HG02884 (cell line): ENCODE results near the gene ACKR2.
A peak's percentile ranks its signal among the peaks of the same experiment; 100 is the strongest.
"Not testable (repeated sequence)": the region's sequence is repeated elsewhere in the genome, so short reads cannot be mapped to it uniquely, and the experiment has no call there.

Experiments
- ATAC-seq: cut with Tn5 transposase; IDR thresholded peaks from one replicate; pipeline ENCODE4 v1.9.1; 2021; ENCODE audit warnings: mild to moderate bottlenecking, moderate library complexity; ENCODE audit not compliant: unreplicated experiment

The ACKR2 gene

DNA sequence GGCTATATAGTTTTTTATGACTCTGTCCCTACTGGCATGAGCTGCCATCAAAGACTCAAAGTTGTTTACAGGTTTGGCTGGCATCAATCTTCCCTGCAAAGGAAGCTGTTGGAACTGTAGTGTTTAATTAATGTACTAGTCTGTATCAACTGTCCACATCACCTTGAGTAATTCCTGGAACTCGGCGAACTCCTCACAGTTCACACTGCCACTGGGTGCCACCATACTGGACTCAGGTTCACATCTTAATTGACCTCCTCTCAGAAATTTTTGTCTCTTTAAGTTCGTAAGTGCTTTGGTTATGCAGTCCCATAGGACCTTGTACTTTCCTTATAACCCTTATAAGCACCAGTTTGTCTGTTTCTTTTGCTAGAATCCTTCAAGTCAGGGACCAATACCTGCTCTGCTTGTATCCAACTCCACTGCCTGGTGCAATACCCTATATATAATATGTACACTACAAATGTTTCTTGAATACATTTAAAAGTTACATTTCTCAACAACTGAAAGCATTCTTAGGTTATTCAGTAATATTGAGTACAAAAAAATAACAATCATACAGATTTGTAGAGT lies 8.1 kb upstream of the ACKR2 start:
- no peak for ATAC-seq

- ATAC-seq: no peak
These were observed 7.5 kb upstream of the ACKR2 start for GRCh38 chr3:42801784-42802183.

GRCh38 chr3:42802876-42803413 lies 6.3 kb upstream of the ACKR2 start:
- ATAC-seq: no peak

- ATAC-seq: peak; percentile 13
These were observed 5.7 kb upstream of the ACKR2 start for GRCh38 chr3:42803414-42804105.

- peak; percentile 98 for ATAC-seq
These were observed 5.0 kb upstream of the ACKR2 start, which contains the start of gene HIGD1A for GRCh38 chr3:42804106-42804830. HIGD1A (minus strand) TSS chr3:42804490; CDS start chr3:42794253, 10,237 bp downstream.

DNA sequence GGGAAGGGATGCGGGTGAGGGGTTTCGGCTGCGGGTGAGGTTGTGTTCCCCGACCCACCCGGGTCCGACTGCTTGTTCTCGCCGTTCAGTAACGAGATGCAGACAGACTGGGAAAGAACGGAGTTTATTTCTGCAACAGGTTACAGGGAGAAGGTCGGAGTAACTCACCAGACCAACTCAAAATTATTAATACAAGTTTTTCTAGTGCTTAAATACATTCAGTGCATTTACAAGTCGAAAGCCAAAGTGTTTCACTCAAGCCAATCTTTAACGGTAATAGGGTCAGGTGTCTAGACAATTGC lies 4.5 kb upstream of the ACKR2 start:
- ATAC-seq: peak; percentile 14

- no peak for ATAC-seq
These were observed 4.0 kb upstream of the ACKR2 start for GRCh38 chr3:42805141-42805821.

- ATAC-seq: no peak
These were observed 1.3 kb upstream of the ACKR2 start for GRCh38 chr3:42807929-42808328.

GRCh38 chr3:42810706-42811105 lies 1.5 kb downstream of the ACKR2 start:
- ATAC-seq: not testable (repeated sequence)

DNA sequence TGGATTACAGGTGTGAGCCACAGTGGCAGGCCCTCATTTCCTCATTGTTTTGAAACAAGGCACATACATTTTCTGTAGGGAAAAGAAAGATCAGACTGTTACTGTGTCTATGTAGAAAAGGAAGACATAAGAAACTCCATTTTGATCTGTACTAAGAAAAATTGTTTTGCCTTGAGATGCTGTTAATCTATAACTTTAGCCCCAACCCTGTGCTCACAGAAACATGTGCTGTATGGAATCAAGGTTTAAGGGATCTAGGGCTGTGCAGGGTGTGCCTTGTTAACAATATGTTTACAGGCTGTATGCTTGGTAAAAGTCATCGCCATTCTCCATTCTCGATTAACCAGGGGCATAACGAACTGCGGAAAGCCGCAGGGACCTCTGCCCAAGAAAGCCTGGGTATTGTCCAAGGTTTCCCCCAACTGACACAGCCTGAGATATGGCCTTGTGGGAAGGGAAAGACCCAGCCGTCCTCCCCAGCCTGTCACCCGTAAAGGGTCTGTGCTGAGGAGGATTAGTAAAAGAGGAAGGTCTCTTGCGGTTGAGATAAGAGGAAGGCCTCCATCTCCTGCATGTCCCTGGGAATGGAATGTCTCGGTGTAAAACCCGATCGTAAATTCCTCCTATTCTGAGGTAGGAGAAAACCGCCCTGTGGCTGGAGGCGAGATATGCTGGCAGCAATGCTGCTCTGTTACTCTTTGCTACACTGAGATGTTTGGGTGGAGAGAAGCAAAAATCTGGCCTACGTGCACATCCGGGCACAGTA lies 2.1 kb downstream of the ACKR2 start:
- not testable (repeated sequence) for ATAC-seq

- ATAC-seq: no peak
These were observed 5.0 kb downstream of the ACKR2 start for GRCh38 chr3:42814246-42814645.

DNA sequence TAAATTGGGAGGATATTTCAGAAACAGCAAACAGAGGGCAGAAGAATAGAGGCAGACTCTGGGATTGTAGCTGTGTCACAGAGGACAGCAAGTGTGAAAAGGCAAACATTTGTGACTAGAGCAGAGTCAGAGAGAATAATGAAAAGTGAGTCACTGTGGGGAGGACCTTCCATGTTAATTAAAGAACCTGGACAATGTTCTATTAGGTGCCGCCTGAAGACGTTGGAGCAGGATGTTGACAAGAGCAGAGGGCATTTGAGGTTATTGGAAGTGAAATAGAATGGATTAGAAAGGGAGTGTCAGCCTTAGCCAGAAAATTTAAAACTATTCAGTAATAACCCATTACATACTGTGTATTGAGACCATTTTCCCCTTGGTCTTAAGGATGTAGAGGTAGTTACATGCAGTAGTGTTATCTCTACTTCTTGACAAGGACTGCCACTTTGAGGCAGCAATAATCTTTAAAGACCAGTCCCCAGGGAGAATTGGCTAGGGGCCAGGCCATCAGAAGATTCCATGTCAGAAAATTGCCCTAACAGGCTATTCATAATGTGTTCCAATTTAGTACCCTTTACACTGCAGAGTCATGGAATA lies 5.8 kb downstream of the ACKR2 start:
- ATAC-seq: no peak

DNA sequence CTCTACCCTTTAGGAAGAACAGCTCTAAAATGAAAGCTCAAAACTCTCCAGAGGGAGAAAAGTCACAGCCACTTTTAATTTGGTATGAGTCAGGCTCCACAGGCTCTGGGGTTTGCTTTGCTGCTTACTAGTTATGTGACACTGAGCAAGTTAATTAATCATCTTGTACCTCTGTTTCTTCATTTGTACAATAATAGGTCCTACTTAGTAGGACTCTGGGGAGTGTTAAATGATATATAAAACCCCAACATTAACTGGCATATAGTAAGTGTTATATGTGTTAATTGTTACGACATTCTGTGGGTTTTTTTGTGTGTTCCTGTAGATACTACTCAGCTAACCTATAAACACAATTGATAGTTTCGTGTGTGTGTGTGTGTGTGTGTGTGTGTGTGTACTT lies 6.6 kb downstream of the ACKR2 start:
- ATAC-seq: no peak

- no peak for ATAC-seq
These were observed 10.2 kb downstream of the ACKR2 start for GRCh38 chr3:42819351-42819965.

DNA sequence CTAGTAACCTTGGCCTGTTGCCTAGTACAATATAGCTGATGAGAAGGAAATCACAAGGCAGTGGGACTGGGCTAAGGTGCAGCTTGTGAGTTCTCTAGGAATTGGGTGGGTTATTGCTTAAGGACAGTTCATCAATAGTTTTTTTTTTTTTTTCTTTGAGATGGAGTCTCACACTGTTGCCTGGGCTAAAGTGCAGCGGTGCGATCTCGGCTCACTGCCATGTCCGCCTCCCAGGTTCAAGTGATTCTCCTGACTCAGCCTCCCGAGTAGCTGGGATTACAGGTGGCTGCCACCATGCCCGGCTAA lies 11.5 kb downstream of the ACKR2 start:
- ATAC-seq: no peak

DNA sequence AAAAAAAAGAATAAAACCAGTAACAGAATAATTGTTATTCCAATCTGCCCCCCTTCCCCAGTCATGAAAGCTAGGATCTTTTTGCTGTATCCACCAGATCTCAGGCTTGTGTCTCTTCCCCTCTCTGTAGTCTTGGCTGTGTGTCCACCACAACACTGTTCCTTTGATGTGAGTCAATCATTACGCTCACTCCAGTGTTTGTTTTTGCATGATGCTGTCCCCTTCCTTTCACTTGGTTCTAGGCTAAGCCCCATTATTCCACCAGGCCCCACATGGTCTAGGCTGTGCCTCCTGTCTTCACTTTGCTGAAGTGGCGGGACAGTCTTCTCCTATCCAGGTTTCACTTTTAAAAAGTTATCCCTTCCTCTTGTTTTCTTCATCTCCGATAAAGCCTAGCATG lies 13.6 kb downstream of the ACKR2 start:
- ATAC-seq: no peak

- ATAC-seq: no peak
These were observed 14.1 kb downstream of the ACKR2 start for GRCh38 chr3:42823351-42823750.

GRCh38 chr3:42826141-42826540 lies 16.9 kb downstream of the ACKR2 start:
- no peak for ATAC-seq

DNA sequence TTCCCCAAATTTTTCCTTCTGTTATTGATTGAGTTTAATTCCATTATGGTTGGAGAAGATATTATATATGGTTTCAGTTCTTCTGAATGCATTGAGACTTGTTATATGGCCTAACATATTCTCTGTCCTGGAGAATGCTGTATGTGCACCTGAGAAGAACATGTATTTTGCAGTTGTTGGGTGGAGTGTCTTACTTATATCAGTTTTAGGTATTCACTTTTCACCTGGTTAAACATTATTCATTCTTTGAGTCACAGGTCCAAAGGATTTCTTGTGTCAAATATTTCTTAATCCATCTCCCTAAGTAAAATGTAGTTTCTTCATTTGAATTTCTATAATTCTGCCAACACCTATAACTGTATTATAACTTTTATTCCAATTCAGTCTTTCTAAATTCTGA lies 17.8 kb downstream of the ACKR2 start:
- ATAC-seq: no peak

GRCh38 chr3:42827654-42828053 lies 18.4 kb downstream of the ACKR2 start:
- ATAC-seq: no peak
